Gastroesophageal sphincter (tissue), 3 donors: ENCODE data around the gene BMAL2.

Experiments
- CTCF ChIP-seq, 4 experiments: fragments of 200-600 bp in 2 of 4; fragments of 450-650 bp in 2 of 4; sonication (generic) in 1 of 4; IDR thresholded peaks; one replicate each; pipeline ENCODE4 v1.5.1; 2017 to 2019; ENCODE audit warnings: antibody characterized with exemption in 4 of 4, mild to moderate bottlenecking in 2 of 4, moderate library complexity in 2 of 4
- POLR2A ChIP-seq, 2 donors: fragments of 450-650 bp; IDR thresholded peaks; one replicate each; pipeline ENCODE4 v1.6.1; 2017; ENCODE audit warnings: antibody characterized with exemption in 2 of 2, mild to moderate bottlenecking in 2 of 2, moderate library complexity in 1 of 2
- POLR2AphosphoS5 ChIP-seq: sonication (generic); formaldehyde crosslinking; IDR thresholded peaks from one replicate; pipeline ENCODE4 v1.6.1; 2017; ENCODE audit warnings: antibody characterized with exemption

DNA sequence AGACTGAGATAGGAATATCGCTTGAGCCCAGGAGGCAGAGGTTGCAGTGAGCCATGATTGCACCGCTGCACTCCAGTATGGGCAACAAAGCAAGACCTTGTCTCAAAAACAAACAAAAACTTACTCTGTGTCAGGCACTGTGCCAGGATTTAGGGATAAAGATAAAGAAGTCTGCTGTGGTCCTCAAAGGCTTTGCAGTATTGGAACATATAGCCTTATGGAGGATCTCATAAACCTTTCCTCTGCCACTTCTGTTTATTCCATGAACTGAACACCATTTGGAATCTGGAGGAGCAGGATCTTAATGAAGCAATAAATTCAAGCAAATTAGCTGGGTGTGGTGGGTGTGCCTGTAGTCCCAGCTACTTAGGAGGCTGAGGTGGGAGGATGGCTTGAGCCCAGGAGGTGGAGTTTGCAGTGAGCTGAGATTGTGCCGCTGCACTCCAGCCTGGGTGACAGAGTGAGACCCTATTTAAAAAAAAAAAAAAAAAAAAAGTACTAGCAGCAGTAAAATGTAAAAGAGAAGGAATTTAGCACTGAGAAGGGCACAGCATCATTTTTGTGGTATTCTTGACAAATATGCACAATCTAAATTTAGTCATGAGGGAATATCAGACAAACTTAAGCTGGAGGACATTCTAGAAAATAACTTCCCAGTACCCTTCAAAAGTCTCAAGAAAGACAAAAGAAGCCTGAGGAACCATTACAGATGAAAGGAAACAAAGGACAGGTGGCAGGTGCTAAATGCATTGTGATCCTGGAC is 27.1 kb downstream of the BMAL2 start:
- TF ChIP-seq CTCF (IDR thresholded peaks at IDR 0.05) (no peak), POLR2AphosphoS5 (no peak), POLR2A (IDR thresholded peaks at IDR 0.05) (no peak)
